Subcutaneous adipose tissue (tissue), 4 donors: ENCODE data around the gene ISL1. TPM values are rescaled to one million over a fixed set of nuclear protein-coding genes. Genes with fewer than 3 reads are reported as not detected.

ENCODE experiments used
- CTCF ChIP-seq: fragments of 450-650 bp; IDR thresholded peaks from one replicate; pipeline ENCODE4 v1.5.1; 2016; ENCODE audit warnings: low read depth, mild to moderate bottlenecking, control low read depth, antibody characterized with exemption, moderate library complexity
- total RNA-seq, 4 donors: library from RNA; depleted of rRNA; stranded (reverse); fragments of >200 nt; gene quantifications; one replicate each; pipeline ENCODE4 v1.1.0, GENCODE V29; 2016

The ISL1 gene
- total RNA-seq, 4 donors from 2014 or later = not detected

- TF ChIP-seq CTCF = no peak
Observed at GRCh38 chr5:51375084-51375483, 8.2 kb upstream of the ISL1 start.

GRCh38 chr5:51376509-51376908, 6.7 kb upstream of the ISL1 start:
- no peak for TF ChIP-seq CTCF

GRCh38 chr5:51377151-51378060, 5.8 kb upstream of the ISL1 start:
- no peak for TF ChIP-seq CTCF

GRCh38 chr5:51378061-51378409, 5.2 kb upstream of the ISL1 start:
- no peak for TF ChIP-seq CTCF

- TF ChIP-seq CTCF = no peak
Observed at GRCh38 chr5:51378448-51379330, 4.6 kb upstream of the ISL1 start.

GRCh38 chr5:51379331-51379700, 3.9 kb upstream of the ISL1 start:
- no peak for TF ChIP-seq CTCF

GRCh38 chr5:51380603-51381207, 2.5 kb upstream of the ISL1 start:
- no peak for TF ChIP-seq CTCF
